GM21515 (cell line): Measurements from ENCODE around the gene LRRC31.

Experiments used
- ATAC-seq: cut with Tn5 transposase; IDR thresholded peaks from one replicate; pipeline ENCODE4 v1.9.1; 2021; ENCODE audit not compliant: unreplicated experiment

The LRRC31 gene

DNA sequence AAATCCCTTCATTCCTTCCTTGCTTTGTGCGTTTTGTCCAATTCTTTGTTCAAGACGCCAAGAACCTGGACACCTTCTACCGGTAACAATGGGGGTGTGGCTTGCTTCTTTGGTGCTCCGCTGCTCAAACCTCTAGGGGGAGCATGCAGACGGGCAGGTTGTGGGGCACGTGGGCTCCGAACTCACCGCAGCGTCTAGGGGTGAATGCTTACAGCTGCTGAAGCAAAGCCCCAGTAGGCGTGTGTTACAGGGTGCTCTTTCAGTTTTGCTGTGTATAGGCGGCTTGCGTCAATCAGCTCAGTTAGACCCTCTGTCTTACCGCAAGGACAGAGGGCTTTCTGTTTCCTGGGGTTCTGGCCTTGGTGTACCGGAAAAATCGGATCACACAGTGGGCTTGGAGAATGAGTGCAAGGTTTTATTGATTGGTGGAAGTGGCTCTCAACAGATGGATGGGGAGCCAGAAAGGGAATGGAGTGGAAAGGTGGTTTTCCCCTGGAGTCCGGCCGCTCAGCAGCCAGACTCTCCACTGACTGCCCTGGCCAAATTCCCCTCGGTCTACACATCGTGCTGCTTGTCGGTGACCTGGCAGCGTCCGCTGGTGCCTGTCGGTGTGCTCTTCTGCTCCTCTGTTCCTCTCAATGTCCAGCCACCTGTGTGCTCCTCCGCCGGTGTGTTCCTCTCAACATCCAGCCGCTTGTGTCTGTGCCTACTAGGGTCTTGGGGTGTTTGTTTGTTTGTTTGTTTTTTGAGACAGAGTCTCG is 55.8 kb downstream of the LRRC31 start:
- peak; percentile 91 for ATAC-seq

DNA sequence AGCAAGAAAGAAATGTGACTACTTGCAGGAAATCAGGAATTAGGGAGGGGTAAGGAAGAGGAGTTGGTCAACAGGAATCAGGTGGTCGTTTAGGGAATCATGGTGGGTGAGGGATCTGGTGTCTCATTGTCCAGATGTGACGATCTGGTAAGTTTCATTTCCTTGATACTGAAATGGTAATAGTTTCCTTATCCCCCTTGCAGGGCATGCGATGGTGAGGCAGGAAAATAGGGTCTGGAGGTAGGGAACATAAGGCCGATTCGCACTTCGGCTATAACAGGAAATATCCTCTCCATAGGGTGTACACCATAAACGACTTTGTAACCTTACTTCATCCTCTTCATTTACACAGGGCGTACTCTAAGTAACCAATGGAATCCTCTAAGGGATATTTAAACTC is 56.5 kb downstream of the LRRC31 start:
- ATAC-seq = no peak

DNA sequence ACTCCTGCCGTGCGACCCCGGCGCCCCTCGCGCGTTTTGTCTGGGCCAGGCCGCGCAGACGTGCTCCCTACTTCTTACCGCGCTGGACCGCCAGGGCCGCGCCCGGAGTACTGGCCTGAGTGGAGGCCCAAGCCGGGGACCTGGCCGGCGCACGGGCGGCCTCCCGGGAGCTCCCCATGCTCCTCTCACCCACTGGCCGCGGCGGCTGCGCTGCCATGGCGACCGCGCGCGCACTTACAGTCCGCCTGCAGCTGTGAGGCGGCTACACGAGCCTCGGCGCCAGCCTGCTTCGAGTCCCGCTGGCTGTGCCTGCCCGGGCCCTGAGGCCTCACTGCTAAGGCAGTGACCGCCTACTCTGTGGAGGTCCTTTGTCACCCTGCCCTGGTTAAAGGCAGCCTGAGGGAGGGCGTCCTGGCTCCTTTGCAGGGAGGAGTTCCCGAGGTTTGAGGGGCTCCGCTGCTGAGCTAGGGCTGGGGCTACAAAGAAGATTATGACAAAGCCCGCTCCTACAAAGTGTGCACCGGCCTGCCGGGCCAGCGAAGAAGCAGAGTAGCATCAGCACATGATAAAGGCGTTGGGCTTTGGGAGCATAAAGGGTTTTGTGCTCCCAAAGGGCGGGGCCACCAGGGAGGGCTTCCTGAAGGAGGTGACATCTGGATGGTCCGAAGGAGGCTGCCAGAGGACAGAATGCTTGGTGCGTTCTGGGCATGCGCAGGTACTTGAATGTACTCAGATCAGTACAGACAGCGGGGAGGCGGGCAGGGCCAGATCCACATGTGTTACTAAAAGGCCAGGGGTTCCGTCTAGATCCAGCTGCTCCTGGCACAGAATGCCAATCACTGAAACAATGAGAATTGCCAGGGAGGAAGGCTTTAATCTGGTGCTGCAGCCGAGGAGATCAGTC is 57.2 kb downstream of the LRRC31 start, which contains the start of the genes LRRC34 and LRRIQ4:
Gene LRRC34, minus strand, starts transcription at position 573 of the 904 bp plus-strand sequence. Its CDS starts 356 bp downstream, at position 217.
Gene LRRIQ4, plus strand, starts transcription at position 539 of the 904 bp plus-strand sequence. CDS start 9,052 bp downstream, outside the sequence.
- peak; percentile 65 for ATAC-seq

DNA sequence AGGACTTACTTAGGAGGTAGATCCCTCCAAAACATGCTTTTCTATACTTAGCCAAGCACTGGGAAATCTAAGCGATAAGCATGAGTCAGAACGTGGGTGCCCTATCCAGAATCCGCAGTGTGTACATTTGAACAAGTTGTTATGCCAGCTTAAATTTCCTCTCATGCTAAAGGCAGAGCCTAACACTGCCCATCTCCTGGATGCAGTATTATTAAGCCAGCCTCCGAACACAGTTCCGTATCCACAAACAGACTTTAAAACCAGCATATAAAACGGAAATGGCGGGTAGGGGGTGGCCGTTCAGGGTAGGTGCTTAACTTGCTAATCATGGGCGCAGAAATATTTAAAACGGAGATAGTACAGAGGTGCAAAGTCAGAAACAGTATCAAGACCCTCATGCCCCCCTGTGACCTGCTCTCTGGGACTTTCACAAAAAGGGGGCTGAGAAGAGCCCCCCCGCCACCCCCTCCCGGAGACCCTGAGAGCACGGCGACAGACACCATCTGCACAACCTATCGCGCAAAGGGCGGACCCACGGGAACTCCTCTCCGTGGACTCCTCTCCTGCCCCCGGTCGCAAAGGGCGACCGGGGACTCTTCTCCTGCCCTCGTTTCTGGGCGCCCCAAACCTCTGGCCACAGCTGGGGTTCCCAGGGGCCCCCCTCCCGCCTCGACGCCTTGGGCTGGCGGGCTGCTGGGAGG is 58.0 kb downstream of the LRRC31 start:
- ATAC-seq = peak; percentile 6

DNA sequence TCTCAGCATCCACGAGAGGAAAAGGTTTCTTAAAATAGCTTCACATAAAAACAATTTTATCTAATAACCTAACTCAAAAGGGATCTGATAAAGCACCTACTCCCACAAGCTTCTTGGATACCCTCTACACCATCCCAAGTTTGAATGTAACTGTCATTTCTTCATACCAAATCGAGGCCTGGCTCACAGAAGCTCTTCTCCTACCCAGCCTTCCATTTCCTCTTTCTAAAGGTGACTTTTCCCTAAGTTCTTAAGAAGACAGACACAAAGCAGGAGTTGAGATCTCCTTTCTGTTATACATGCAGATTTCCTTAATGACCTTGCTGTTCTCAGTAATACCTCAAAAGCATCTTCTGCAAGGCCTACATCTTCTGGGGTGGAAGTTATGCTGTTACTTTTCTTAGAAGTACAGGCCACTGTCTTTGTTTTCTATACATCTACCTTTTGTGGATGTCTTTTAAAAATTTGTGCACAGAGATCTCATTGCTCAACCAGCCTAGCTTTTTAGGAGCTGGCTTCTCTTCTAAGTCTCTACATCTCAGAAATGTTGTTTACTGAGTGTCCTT is 60.4 kb downstream of the LRRC31 start:
- no peak for ATAC-seq

DNA sequence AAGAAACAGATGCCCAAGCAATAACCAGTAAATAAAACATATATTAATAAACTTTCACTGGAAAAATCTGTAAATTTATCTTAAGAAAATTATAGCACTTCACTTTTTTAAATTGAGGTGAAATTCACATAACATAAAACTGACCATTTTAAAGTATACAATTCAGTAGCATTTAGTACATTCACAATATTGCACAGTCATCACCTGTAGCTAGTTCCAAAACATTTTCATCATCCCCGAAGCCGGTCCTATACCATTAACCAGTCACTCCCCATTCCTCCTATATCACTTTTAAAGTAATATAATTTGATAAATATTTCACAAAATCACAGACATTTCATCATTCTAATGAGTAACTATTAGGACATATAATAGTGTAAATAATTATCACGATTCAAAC is 65.1 kb downstream of the LRRC31 start:
- no peak for ATAC-seq

DNA sequence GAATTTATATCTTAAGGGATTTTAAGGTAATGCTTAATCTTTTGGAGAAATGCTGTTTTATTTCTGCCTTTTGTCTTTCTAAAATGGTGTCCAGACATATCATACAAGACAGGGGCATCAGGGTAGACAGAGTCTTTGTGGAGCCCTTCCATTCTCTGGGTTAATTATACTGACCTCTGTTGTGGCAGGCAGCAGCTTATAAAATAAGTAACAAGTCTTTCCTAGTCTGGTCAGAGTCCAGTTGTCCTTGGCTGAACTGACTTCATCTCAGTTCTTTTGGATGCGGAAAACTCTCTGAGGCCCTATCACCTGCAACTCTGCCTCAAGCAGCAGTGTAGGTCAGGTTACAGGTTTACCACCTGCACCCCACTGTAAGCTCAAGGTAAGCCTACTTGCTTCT is 77.4 kb downstream of the LRRC31 start:
- no peak for ATAC-seq

DNA sequence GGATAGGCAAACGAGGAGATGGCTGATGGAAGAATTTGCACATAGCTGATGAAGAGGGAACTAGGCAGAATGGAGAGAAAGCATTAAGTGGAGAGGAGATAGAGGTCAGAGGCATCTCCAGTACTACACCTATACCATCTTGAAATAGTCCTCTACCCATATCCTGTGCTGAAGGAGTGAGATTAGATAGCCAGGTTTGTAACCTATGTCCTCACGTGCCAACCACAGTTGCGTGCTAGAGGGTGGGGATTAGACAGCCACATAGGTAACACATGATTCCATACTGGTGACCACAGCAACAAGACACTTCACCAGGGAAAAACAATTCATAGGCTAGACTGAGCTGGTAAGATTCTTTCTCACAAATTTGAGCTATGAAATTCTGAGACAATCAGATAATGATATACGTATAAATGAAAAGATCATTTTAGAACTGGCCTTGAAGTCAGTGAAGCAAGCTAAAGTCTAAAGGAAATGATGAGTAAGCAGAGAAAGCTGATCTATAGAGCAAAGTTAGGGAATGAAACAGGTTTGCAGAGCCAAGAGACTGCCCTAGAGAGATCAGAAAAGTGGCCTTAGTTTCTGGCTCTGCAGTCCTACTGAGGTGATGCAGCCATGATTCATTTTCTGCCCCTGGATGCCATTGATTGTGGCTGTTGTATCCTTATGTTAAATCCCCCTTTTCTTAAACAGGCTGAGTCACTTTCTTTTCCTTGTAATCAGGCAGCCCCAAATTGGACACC is 78.9 kb downstream of the LRRC31 start:
- no peak for ATAC-seq

DNA sequence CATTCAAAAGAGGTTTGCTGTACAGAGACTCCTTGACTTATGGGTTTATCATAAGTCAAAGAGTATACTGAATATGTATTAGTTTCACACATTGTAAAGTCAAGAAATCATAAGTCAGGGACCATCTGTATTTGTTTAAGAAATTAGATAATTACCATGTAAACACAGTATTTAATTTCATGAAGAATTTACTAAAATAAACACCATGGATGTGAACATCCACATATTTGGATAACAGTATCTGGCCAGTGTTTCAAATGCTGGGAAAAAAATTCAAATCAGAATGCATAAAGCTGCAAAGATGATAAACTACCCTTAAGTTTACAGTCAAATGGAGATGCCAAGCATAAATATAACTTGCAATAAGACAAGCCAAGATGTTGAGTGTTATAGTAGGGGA is 79.5 kb downstream of the LRRC31 start:
- ATAC-seq = no peak
